ENCODE data around the gene HOXA3.

HOXA3 gene

GRCh38 chr7:27194002-27194352 is 41.6 kb upstream of the HOXA3 start:
- H3K9me3 ChIP-seq (ENCODE audit: insufficient read depth, low read depth, low read length) = peaks cover 5% of the 10 kb centered on the region; the same call in 1 of the 2 replicates
- H3K27me3 ChIP-seq (ENCODE audit: insufficient read depth, low read length) = peaks cover 100% of the 10 kb centered on the region
- no peak overlapping the region for H3K9ac ChIP-seq (ENCODE audit: low read depth, low read length)
- H3K36me3 ChIP-seq (ENCODE audit: insufficient read depth, low read depth, low read length) = no peaks in the 10 kb centered on the region
- H3K4me3 ChIP-seq (ENCODE audit: low read length) = no peak overlapping the region
- H3K27ac ChIP-seq (ENCODE audit: low read length) = no peak overlapping the region
- no peaks in the 10 kb centered on the region; the same call in 1 of the 2 replicates for H3K4me1 ChIP-seq (ENCODE audit: insufficient read depth, low read length)

DNA sequence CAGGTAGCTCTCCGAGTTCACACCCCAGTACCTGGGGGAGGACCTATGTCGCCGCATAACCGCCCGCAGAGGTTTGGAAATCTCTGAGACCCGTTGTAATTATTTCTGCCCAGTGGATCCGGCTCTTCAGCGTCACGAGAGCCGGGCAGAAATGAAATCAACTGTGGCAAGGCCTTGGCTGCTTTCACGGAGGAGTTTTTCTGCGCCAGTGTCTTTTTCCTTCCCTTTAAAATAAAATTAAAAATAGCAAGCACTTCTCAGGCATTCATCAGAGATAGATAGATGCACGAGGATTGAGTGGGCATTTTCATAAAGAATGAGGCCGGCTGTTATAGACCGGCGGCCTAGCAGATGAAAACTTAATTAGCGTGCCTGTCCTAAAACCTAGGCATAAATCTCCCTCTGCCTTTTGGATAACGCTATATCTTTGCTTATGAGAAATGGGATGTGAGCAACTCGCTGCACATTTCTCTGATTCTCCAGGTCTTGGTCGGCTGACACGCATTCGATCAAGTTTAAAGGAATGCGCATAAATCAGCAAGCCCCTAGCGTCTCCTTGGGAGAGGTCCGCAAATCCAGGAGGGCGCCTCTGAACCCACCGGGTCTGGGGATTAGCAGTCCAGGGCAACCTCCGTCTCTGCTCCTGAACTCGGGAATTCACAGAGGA is 41.1 kb upstream of the HOXA3 start:
- peaks cover 100% of the 10 kb centered on the region for H3K27me3 ChIP-seq (ENCODE audit: insufficient read depth, low read length)

DNA sequence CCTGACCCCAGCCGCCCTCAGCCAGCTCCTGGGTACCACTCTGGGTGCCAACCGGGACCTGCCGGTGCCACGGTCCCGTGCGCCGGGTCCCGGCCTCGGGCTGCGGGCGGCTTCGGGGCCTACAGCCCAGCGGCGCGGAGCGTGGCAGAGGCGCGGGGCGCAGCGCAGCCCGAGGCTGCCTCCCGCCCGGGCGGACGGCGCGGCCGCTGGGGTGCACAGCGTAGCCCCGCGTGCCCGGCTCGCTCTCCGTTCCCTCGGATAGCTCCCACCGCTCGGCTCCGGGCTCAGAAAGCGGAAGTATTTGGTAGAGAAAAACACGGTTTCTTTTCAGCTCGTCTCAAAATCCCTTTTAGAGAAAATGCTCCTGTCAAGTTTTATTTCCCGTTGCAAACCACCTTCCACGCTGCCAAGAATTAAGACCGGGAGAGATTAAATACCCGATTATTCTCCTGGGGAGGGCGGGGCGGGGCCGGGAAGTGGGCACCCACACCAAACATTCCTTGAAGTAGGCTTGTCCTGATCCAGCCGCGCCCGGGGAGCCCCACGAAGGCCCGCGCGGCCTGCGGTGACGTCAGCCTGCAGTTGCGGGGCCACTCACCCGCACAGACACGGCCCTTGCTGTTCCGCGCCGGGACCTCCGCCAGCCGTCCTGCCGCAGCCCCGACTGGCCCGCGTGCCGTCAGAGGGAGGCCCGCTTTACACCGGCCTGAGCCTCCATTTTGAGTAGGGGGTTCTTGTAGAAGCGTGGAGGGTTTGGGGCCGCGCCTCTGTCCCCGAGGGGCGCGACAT is 40.4 kb upstream of the HOXA3 start:
- no peaks in the 10 kb centered on the region for H3K36me3 ChIP-seq (ENCODE audit: insufficient read depth, low read depth, low read length)
- H3K9me3 ChIP-seq (ENCODE audit: insufficient read depth, low read depth, low read length) = peaks cover 5% of the 10 kb centered on the region; the same call in 1 of the 2 replicates
- no peak overlapping the region for H3K4me3 ChIP-seq (ENCODE audit: low read length)
- no peaks in the 10 kb centered on the region; the same call in 1 of the 2 replicates for H3K4me1 ChIP-seq (ENCODE audit: insufficient read depth, low read length)
- H3K27ac ChIP-seq (ENCODE audit: low read length) = no peak overlapping the region
- H3K9ac ChIP-seq (ENCODE audit: low read depth, low read length) = no peak overlapping the region
- H3K27me3 ChIP-seq (ENCODE audit: insufficient read depth, low read length) = peaks cover 100% of the 10 kb centered on the region

More for the DNA sequence above, 41.1 kb upstream of the HOXA3 start:
- H3K4me3 ChIP-seq (ENCODE audit: low read length) = no peak overlapping the region
- H3K9ac ChIP-seq (ENCODE audit: low read depth, low read length) = no peak overlapping the region
- no peaks in the 10 kb centered on the region; the same call in 1 of the 2 replicates for H3K4me1 ChIP-seq (ENCODE audit: insufficient read depth, low read length)
- no peaks in the 10 kb centered on the region for H3K36me3 ChIP-seq (ENCODE audit: insufficient read depth, low read depth, low read length)
- peaks cover 5% of the 10 kb centered on the region; the same call in 1 of the 2 replicates for H3K9me3 ChIP-seq (ENCODE audit: insufficient read depth, low read depth, low read length)
- H3K27ac ChIP-seq (ENCODE audit: low read length) = no peak overlapping the region

GRCh38 chr7:27191833-27192545 is 39.6 kb upstream of the HOXA3 start:
- no peak overlapping the region for H3K4me3 ChIP-seq (ENCODE audit: low read length)

DNA sequence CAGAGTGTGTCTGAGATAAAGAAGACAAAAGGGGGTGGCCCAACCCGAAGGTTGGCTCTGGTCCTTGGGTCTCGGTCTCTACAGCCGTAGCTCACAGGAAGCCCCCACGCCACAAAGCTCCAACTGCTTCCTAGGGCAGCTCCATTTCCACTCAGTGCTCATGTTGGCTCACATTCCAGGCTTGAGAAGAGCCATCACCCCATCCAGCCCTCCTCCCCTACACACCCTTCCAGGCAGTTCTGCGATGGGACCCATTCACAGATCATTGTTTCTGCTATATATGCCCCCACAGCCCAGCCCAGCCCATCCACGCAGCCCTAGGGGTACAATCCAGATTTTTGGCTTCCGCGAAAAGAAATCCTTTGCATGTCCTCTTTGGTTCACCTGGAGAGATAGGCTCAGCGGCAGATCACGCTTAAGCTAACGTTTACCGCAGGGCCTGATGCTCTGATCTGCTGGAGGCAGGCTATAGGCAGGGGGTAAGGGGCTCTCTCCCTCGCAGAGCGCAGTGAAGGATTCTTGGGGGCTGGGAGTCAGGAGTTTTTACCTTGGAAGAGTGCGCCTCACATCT is 38.9 kb upstream of the HOXA3 start:
- Histone ChIP-seq H3K27ac (ENCODE audit: low read length) (no peak overlapping the region), H3K9ac (ENCODE audit: low read depth, low read length) (no peak overlapping the region), H3K4me3 (ENCODE audit: low read length) (no peak overlapping the region), H3K27me3 (ENCODE audit: insufficient read depth, low read length) (peaks cover 100% of the 10 kb centered on the region), H3K4me1 (ENCODE audit: insufficient read depth, low read length) (peaks cover 6% of the 10 kb centered on the region), H3K36me3 (ENCODE audit: insufficient read depth, low read depth, low read length) (no peaks in the 10 kb centered on the region), H3K9me3 (ENCODE audit: insufficient read depth, low read depth, low read length) (peaks cover 10% of the 10 kb centered on the region; the same call in 1 of the 2 replicates)

More at GRCh38 chr7:27191833-27192545, 39.6 kb upstream of the HOXA3 start:
- no peaks in the 10 kb centered on the region for H3K36me3 ChIP-seq (ENCODE audit: insufficient read depth, low read depth, low read length)
- H3K9me3 ChIP-seq (ENCODE audit: insufficient read depth, low read depth, low read length) = peaks cover 10% of the 10 kb centered on the region; the same call in 1 of the 2 replicates
- H3K27ac ChIP-seq (ENCODE audit: low read length) = no peak overlapping the region
- H3K4me1 ChIP-seq (ENCODE audit: insufficient read depth, low read length) = peaks cover 6% of the 10 kb centered on the region
- H3K9ac ChIP-seq (ENCODE audit: low read depth, low read length) = no peak overlapping the region
- peaks cover 100% of the 10 kb centered on the region for H3K27me3 ChIP-seq (ENCODE audit: insufficient read depth, low read length)

GRCh38 chr7:27189997-27190748 is 37.8 kb upstream of the HOXA3 start:
- no peaks in the 10 kb centered on the region for H3K36me3 ChIP-seq (ENCODE audit: insufficient read depth, low read depth, low read length)
- H3K27me3 ChIP-seq (ENCODE audit: insufficient read depth, low read length) = peaks cover 100% of the 10 kb centered on the region
- no peak overlapping the region for H3K9ac ChIP-seq (ENCODE audit: low read depth, low read length)
- H3K4me1 ChIP-seq (ENCODE audit: insufficient read depth, low read length) = peaks cover 6% of the 10 kb centered on the region
- H3K9me3 ChIP-seq (ENCODE audit: insufficient read depth, low read depth, low read length) = peaks cover 10% of the 10 kb centered on the region; the same call in 1 of the 2 replicates
- H3K4me3 ChIP-seq (ENCODE audit: low read length) = no peak overlapping the region
- no peak overlapping the region for H3K27ac ChIP-seq (ENCODE audit: low read length)

- H3K4me3 ChIP-seq (ENCODE audit: low read length) = no peak overlapping the region
- no peak overlapping the region for H3K9ac ChIP-seq (ENCODE audit: low read depth, low read length)
- H3K27me3 ChIP-seq (ENCODE audit: insufficient read depth, low read length) = peaks cover 100% of the 10 kb centered on the region
- H3K9me3 ChIP-seq (ENCODE audit: insufficient read depth, low read depth, low read length) = peaks cover 10% of the 10 kb centered on the region; the same call in 1 of the 2 replicates
- no peak overlapping the region for H3K27ac ChIP-seq (ENCODE audit: low read length)
- no peaks in the 10 kb centered on the region for H3K36me3 ChIP-seq (ENCODE audit: insufficient read depth, low read depth, low read length)
- peaks cover 6% of the 10 kb centered on the region for H3K4me1 ChIP-seq (ENCODE audit: insufficient read depth, low read length)
Measured at GRCh38 chr7:27189295-27189996, 37.1 kb upstream of the HOXA3 start.

- peaks cover 10% of the 10 kb centered on the region; the same call in 1 of the 2 replicates for H3K9me3 ChIP-seq (ENCODE audit: insufficient read depth, low read depth, low read length)
- H3K27me3 ChIP-seq (ENCODE audit: insufficient read depth, low read length) = peaks cover 100% of the 10 kb centered on the region
- H3K27ac ChIP-seq (ENCODE audit: low read length) = no peak overlapping the region
- H3K9ac ChIP-seq (ENCODE audit: low read depth, low read length) = no peak overlapping the region
- no peaks in the 10 kb centered on the region for H3K36me3 ChIP-seq (ENCODE audit: insufficient read depth, low read depth, low read length)
- H3K4me1 ChIP-seq (ENCODE audit: insufficient read depth, low read length) = peaks cover 6% of the 10 kb centered on the region
- H3K4me3 ChIP-seq (ENCODE audit: low read length) = 0 out of 2 replicates have a peak overlapping the region, but pooled peaks have one; percentile 21
Measured at GRCh38 chr7:27188386-27189294, 36.3 kb upstream of the HOXA3 start.

DNA sequence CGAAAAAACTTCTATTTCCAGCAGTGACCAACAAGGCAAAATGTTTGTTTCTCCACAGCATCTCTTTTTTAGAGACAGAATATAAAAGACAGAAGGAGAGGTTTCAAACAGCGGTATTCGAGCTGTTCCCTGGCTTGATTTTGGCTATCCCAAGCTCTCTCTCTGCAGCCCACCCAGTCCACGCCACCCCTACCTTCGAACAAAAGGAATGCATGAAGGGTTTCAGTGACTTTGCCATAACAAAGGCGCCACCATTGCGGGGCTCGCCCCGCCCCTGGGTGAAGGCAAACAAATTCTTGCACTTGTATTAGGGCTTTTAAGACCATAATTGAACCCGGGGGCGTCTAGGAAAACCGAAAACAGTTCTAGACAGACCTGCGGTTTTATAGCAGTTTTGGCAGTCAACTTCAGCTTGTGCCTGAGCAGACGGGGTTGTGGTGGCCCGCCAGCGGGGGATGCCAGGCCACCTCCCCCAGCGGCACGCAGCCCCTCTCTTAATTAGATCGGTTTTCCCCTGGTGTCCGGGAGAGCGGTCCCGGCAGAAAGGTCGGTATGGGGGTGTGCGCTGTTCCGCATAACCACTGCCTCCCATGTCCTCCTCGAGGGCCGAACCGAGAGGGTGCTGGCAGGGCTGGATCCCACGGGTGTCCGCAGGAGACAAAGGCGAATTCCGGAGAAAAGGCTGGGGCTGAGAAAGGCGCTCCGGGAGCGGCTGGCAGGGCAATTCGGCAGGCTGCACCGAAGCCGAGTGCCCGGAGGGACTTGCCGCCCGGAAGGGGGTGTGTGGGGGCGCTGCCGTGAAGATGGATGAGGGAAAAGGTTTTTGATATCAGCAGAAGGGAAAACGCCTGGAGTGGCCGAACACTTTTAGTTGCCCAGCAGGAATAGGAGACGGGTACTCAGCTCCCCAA is 35.3 kb upstream of the HOXA3 start:
- H3K9ac ChIP-seq (ENCODE audit: low read depth, low read length) = no peak overlapping the region
- no peaks in the 10 kb centered on the region for H3K36me3 ChIP-seq (ENCODE audit: insufficient read depth, low read depth, low read length)
- peaks cover 10% of the 10 kb centered on the region; the same call in 1 of the 2 replicates for H3K9me3 ChIP-seq (ENCODE audit: insufficient read depth, low read depth, low read length)
- no peak overlapping the region for H3K27ac ChIP-seq (ENCODE audit: low read length)
- peaks cover 100% of the 10 kb centered on the region for H3K27me3 ChIP-seq (ENCODE audit: insufficient read depth, low read length)
- peaks cover 6% of the 10 kb centered on the region for H3K4me1 ChIP-seq (ENCODE audit: insufficient read depth, low read length)
- no peak overlapping the region for H3K4me3 ChIP-seq (ENCODE audit: low read length)
